ENCODE measurements around the gene NLRP2B. TPM values are rescaled to one million over a fixed set of nuclear protein-coding genes. Genes with fewer than 3 reads are reported as not detected.

The NLRP2B gene
- total and polyA plus RNA-seq, 2 donors from 2014 or later, result not detected

GRCh38 chrX:57677132-57677858 lies 2.8 kb downstream of the NLRP2B start:
- Histone ChIP-seq H3K27me3 (ENCODE audit: control insufficient read depth, insufficient read depth, low read length) (no peaks in the 10 kb centered on the region), H3K9me3 (ENCODE audit: control insufficient read depth in 2 of 3, insufficient read depth in 1 of 3, low read length in 3 of 3) (no peaks in the 10 kb centered on the region), H3K36me3 (ENCODE audit: control insufficient read depth in 2 of 3, insufficient read depth in 3 of 3, low read length in 3 of 3) (no peaks in the 10 kb centered on the region), H3K27ac (ENCODE audit: low read depth in 2 of 2, low read length in 2 of 2) (no peak overlapping the region), H3K9ac (ENCODE audit: low read length in 3 of 3) (no peak overlapping the region), H3K4me3 (ENCODE audit: low read length in 3 of 3) (no peak overlapping the region), H3K4me1 (ENCODE audit: control insufficient read depth in 2 of 3, insufficient read depth in 2 of 3, low read depth in 1 of 3, low read length in 3 of 3) (no peaks in the 10 kb centered on the region)
- FAIRE-seq (no peak), DNase-seq (no peak)
- intact Hi-C loops (cut with DNase I), result no loop called here
- TF ChIP-seq CTCF (IDR thresholded peaks at IDR 0.05; ENCODE audit: borderline replicate concordance, extremely low read depth, insufficient read depth), result no peak

GRCh38 chrX:57675320-57675719 lies 4.7 kb downstream of the NLRP2B start:
- H3K4me3 ChIP-seq (ENCODE audit: low read length in 3 of 3), result no peak overlapping the region
- no peak for TF ChIP-seq CTCF (IDR thresholded peaks at IDR 0.05; ENCODE audit: borderline replicate concordance, extremely low read depth, insufficient read depth)
- no peak overlapping the region for H3K9ac ChIP-seq (ENCODE audit: low read length in 3 of 3)
- intact Hi-C loops (cut with DNase I), result no loop called here
- no peak for FAIRE-seq
- H3K36me3 ChIP-seq (ENCODE audit: control insufficient read depth in 2 of 3, insufficient read depth in 3 of 3, low read length in 3 of 3), result no peaks in the 10 kb centered on the region
- DNase-seq, result no peak
- no peaks in the 10 kb centered on the region for H3K27me3 ChIP-seq (ENCODE audit: control insufficient read depth, insufficient read depth, low read length)
- H3K27ac ChIP-seq (ENCODE audit: low read depth in 2 of 2, low read length in 2 of 2), result no peak overlapping the region
- H3K4me1 ChIP-seq (ENCODE audit: control insufficient read depth in 2 of 3, insufficient read depth in 2 of 3, low read depth in 1 of 3, low read length in 3 of 3), result no peaks in the 10 kb centered on the region
- H3K9me3 ChIP-seq (ENCODE audit: control insufficient read depth in 2 of 3, insufficient read depth in 1 of 3, low read length in 3 of 3), result no peaks in the 10 kb centered on the region

- FAIRE-seq (no peak), DNase-seq (no peak)
- Histone ChIP-seq H3K27ac (ENCODE audit: low read depth in 2 of 2, low read length in 2 of 2) (no peak overlapping the region), H3K9me3 (ENCODE audit: control insufficient read depth in 2 of 3, insufficient read depth in 1 of 3, low read length in 3 of 3) (no peaks in the 10 kb centered on the region), H3K4me3 (ENCODE audit: low read length in 3 of 3) (no peak overlapping the region), H3K9ac (ENCODE audit: low read length in 3 of 3) (no peak overlapping the region), H3K27me3 (ENCODE audit: control insufficient read depth, insufficient read depth, low read length) (no peaks in the 10 kb centered on the region), H3K4me1 (ENCODE audit: control insufficient read depth in 2 of 3, insufficient read depth in 2 of 3, low read depth in 1 of 3, low read length in 3 of 3) (no peaks in the 10 kb centered on the region), H3K36me3 (ENCODE audit: control insufficient read depth in 2 of 3, insufficient read depth in 3 of 3, low read length in 3 of 3) (no peaks in the 10 kb centered on the region)
- TF ChIP-seq CTCF (IDR thresholded peaks at IDR 0.05; ENCODE audit: borderline replicate concordance, extremely low read depth, insufficient read depth), result no peak
- intact Hi-C loops (cut with DNase I), result no loop called here
These were observed 5.2 kb downstream of the NLRP2B start for GRCh38 chrX:57674861-57675260.

- no peak overlapping the region for H3K9ac ChIP-seq (ENCODE audit: low read length in 3 of 3)
- TF ChIP-seq CTCF (IDR thresholded peaks at IDR 0.05; ENCODE audit: borderline replicate concordance, extremely low read depth, insufficient read depth), result no peak
- H3K9me3 ChIP-seq (ENCODE audit: control insufficient read depth in 2 of 3, insufficient read depth in 1 of 3, low read length in 3 of 3), result no peaks in the 10 kb centered on the region
- no peak overlapping the region for H3K4me3 ChIP-seq (ENCODE audit: low read length in 3 of 3)
- H3K4me1 ChIP-seq (ENCODE audit: control insufficient read depth in 2 of 3, insufficient read depth in 2 of 3, low read depth in 1 of 3, low read length in 3 of 3), result no peaks in the 10 kb centered on the region
- FAIRE-seq (no peak), DNase-seq (no peak)
- no peaks in the 10 kb centered on the region for H3K27me3 ChIP-seq (ENCODE audit: control insufficient read depth, insufficient read depth, low read length)
- H3K36me3 ChIP-seq (ENCODE audit: control insufficient read depth in 2 of 3, insufficient read depth in 3 of 3, low read length in 3 of 3), result no peaks in the 10 kb centered on the region
- intact Hi-C loops (cut with DNase I), result no loop called here
- no peak overlapping the region for H3K27ac ChIP-seq (ENCODE audit: low read depth in 2 of 2, low read length in 2 of 2)
These were observed 10.1 kb downstream of the NLRP2B start for GRCh38 chrX:57669961-57670360.
